Fibroblast of skin of right biceps (primary cell): ENCODE results near the gene TTC12.
"Not testable (repeated sequence)": the region's sequence is repeated elsewhere in the genome, so short reads cannot be mapped to it uniquely, and the experiment has no call there.

Experiments
- DNase-seq: peaks from one replicate; pipeline ENCODE4 v3.0.0-alpha.2; 2013

The TTC12 gene

DNA sequence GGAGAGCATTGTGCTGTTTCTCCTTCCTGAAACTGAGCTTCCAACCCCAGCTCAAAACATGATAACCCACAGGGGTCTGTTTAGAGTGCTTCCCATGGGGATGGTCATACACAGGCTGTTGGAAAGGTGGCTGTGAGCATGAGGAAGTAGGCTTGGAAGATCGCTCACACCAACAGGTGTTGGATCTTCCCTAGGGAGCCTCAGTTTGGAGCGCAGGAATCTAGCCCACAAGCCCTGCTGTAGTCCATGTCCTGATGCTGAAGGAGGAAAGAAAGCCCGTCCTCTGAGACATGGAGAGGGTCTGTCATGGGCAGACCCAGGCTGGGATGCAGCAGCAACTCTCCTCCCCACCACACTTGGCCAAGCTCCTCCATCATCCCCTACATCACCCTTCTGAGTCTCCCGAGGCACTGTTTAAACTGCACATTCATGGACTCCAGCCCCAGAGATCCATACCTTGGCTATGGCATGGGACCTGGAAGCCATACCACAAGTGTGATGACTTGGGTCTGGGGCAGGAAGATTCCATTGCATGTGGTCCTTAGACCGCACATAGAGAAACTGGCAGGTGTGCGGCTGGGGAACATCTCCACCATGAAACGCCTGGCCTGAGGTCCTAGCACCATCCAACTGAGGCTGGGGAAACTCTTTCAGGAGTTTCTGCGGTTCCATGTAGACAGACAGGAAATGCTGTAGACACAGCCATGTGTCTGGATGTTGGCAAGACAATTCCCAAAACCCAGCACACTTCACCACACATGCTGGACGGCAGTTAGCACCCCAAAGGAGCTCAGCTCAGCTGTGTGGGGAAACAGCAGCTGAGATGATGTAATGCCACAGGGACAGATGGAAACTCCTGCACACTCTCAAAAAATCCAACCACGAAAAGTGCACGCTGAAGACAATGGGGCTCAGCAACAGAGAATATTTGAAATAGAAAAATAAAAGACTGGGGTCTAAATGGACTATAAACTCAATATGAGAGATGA is 27.6 kb upstream of the TTC12 start:
- DNase-seq: peak; percentile 72

GRCh38 chr11:113287801-113288200 is 26.6 kb upstream of the TTC12 start:
- no peak for DNase-seq

GRCh38 chr11:113288286-113288863 is 26.0 kb upstream of the TTC12 start:
- DNase-seq: no peak

- DNase-seq: peak; percentile 49
These were observed 24.8 kb upstream of the TTC12 start for GRCh38 chr11:113289431-113290187.

DNA sequence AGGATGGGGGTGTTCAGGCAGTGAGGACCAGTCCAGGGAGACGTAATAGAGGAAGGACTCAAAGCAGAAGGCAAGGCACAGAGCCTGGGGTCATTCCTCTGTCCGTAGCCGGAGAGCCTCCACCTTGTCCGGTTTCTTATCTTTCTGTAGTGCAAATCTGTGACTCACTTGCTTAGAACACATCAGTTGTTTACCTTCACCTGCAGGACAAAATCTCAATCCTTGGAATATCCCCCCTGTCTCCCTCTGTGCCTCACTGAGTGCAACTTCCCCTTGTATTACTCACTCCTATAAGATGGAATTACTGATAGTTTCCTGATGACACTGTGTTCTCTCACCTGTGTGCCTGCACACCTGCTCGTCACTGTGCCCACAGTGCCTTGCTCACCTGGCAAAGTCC is 20.4 kb upstream of the TTC12 start:
- no peak for DNase-seq

DNA sequence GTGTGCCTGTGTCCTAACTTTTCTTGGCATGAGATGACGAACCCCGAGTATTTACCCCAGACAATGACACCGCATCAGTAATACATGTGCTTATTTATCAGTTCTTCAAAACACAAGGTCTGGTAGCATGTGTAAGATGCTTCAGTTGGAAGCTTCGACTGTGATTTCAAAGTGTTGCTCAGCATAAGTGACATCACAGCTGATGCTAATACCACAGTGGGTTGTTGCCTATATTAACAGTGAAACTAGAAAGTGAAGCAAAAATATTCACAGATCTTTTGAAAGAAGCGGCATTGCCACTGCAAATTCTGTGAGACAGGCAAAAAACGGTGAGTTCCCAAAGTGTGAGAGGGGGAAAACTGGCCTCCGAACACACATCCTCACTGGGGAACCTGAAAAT is 18.4 kb upstream of the TTC12 start:
- no peak for DNase-seq

DNA sequence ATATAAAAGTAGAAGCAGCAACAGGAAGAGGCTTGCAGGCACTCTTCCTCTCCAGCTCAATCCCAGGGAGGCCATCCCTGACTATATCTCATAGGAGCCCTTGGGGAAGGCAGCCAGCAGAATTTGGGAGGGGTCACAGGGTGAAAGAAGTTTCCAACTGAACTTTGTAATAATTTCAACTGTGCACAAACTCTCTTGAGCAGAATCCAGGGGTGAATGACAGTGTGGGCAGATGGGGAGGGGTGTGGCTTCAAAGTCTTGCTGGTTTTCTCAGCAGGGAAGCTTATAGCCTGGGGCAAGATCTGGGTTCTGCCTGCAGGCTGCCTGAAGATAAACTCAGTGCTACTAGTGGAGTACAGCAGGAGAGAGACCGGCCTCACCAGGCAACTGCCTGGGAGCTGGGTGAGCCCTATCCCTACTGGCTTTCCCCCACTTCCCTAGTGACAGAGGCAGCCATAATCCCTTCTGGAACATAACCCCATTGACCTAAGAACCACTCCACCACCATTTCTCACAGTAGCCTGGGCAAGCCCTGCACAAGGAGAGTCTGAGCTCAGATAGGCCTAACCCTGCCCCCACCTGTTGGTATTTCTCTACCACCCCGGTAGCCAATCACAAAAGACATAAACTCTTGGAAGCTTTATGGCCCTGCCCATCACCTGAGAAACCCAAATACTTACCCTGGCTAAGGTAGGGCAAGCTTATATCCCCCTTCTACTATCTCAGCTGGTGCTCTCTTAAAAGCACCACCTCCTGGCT is 17.8 kb upstream of the TTC12 start:
- no peak for DNase-seq

GRCh38 chr11:113298496-113298895 is 15.9 kb upstream of the TTC12 start:
- not testable (repeated sequence) for DNase-seq

GRCh38 chr11:113304916-113305315 is 9.5 kb upstream of the TTC12 start:
- DNase-seq: no peak

GRCh38 chr11:113305440-113306336 is 8.7 kb upstream of the TTC12 start:
- peak; percentile 48 for DNase-seq

- no peak for DNase-seq
These were observed 5.8 kb upstream of the TTC12 start for GRCh38 chr11:113308601-113309000.

DNA sequence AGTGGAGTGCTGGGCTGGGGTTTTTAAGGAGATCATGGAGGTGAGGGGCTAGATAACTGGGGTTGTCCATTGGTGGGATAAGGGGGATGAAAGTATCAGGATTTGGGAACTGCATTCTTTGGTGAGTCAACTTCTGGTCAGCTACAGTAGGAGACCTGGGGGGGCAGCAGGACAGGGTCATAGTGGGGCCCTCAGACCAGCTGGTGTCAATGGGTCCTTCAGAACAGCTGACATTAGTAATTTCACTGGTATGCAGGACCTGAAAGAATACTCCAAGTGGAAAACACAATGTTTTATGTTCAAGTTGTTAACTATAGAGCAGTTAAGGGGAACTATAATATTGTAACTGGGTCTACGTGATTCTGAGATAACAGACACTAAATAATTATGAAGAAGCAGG is 2.8 kb upstream of the TTC12 start:
- no peak for DNase-seq

DNA sequence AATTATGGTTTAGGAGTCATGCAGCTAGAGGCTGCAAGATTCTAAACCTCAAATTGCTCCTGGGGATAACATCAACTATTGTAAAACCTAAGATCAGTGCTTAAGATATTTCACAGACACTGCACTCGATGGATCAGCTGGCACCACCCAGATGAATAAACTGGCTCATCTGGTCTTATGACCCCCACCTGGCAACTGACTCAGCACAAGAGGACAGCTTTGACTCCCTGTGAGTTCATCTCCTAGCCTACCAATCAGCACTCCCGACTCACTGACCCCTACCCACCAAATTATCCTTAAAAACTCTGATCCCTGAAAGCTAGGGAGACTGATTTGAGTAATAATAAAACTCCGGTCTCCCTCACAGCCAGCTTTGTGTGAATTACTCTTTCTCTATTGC is 782 bp upstream of the TTC12 start:
- DNase-seq: no peak

GRCh38 chr11:113314065-113314388 is 356 bp upstream of the TTC12 start:
- no peak for DNase-seq

GRCh38 chr11:113315811-113316210 is 1.4 kb downstream of the TTC12 start:
- no peak for DNase-seq

DNA sequence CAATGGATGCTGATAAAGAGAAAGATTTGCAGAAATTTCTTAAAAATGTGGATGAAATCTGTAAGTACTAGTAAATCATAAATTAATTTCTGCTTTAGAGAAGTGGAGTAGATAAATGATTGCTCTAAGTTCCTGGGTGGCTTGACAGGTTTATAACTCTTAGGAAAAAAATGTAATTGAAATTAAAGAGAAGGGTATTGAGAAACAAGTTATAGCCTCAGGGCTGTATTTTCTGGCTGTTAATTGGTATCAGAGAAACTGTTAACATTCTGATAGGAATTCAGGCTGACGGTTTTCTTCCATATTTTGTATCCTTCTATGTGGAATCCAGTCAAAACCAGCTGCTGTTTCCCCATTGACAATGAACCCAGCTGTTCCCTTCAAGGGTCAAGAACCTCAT is 1.9 kb downstream of the TTC12 start:
- no peak for DNase-seq

DNA sequence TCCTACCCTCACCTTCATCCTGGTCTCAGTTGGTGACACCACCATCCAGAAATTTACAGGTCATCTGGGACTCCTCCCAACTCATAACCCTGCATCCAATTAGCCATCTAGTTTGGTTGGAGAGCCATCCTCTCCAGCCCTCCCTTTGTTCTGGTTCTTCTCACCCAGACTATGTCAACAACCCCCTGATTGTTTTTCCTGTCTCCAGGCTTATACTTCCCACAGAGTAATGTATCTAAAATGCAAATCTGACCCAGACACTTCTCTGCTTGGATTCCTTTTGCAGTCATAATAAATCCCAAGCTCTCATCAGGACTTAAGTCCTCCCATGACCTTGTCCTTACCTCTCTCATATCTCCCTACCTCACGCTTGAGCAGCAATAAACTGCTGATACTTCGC is 3.0 kb downstream of the TTC12 start:
- DNase-seq: peak; percentile 1

GRCh38 chr11:113319085-113319484 is 4.7 kb downstream of the TTC12 start:
- no peak for DNase-seq

DNA sequence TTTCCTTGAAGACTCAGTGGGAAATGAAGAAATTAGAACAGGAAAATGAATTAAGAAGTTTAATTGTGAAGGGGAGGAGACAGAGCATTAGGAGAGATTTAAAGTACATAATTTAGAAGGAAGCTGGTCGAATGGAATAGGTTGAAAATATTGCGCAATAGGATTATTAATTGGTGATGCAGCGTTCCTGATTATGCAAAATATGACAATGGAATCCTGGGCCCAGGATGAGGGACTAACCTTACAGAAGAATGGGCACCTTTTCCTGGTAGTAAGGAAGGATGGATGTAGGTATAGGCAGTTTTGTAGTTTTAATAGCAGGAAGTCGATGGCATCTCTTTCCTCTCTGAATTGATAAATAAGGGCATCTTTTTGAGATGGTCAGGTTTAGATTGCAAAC is 7.8 kb downstream of the TTC12 start:
- no peak for DNase-seq

GRCh38 chr11:113324250-113324649 is 9.9 kb downstream of the TTC12 start:
- DNase-seq: no peak

DNA sequence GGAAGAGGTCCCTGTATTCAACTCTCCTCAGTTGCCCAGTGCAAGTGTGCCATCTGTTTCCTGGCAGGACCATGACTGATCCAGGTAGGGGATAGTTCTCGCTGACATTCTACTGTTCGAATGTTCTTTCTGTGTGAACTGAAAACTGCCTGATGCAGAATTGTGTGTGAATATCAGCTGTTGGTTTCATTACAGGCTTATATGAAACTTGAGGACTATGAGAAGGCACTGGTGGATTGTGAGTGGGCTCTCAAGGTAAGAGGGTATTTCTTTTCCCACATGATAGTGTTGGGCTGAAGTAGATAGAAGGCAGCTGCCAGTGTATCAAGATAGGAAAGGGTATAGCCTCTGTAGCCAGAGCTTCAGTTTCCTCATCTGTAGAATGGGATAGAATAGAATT is 15.3 kb downstream of the TTC12 start:
- DNase-seq: no peak

GRCh38 chr11:113331441-113331840 is 17.1 kb downstream of the TTC12 start:
- DNase-seq: no peak
